Left renal pelvis (tissue), 4 donors: ENCODE data around the gene QSOX2. TPM values are rescaled to one million over a fixed set of nuclear protein-coding genes. Genes with fewer than 3 reads are reported as not detected.
"Not testable (repeated sequence)": the region's sequence is repeated elsewhere in the genome, so short reads cannot be mapped to it uniquely, and the experiment has no call there.

Experiments
- DNase-seq, 4 donors: peaks; one replicate each; pipeline ENCODE4 v3.0.0-alpha.2; 2013; ENCODE audit warnings: low read depth in 4 of 4, low spot score in 3 of 4
- polyA plus RNA-seq, 4 donors: library from polyadenylated mRNA; unstranded; fragments of 120-200 nt; gene quantifications; one replicate each; pipeline ENCODE4 v1.2.1, GENCODE V29; 2013; ENCODE audit not compliant: insufficient read length in 4 of 4

QSOX2 gene
- polyA plus RNA-seq, 4 donors: 14.3 to 20.6 (median 15.5) TPM

GRCh38 chr9:136240941-136241340 is 4.7 kb downstream of the QSOX2 start:
- no peak for DNase-seq

GRCh38 chr9:136239983-136240330 is 5.7 kb downstream of the QSOX2 start:
- no peak for DNase-seq

- no peak for DNase-seq
These were observed 6.3 kb downstream of the QSOX2 start for GRCh38 chr9:136239135-136239982.

- DNase-seq: no peak
These were observed 7.3 kb downstream of the QSOX2 start for GRCh38 chr9:136238342-136238732.

GRCh38 chr9:136237486-136238341 is 7.9 kb downstream of the QSOX2 start:
- DNase-seq: no peak

GRCh38 chr9:136236471-136237410 is 8.9 kb downstream of the QSOX2 start:
- DNase-seq: not testable (repeated sequence)

DNA sequence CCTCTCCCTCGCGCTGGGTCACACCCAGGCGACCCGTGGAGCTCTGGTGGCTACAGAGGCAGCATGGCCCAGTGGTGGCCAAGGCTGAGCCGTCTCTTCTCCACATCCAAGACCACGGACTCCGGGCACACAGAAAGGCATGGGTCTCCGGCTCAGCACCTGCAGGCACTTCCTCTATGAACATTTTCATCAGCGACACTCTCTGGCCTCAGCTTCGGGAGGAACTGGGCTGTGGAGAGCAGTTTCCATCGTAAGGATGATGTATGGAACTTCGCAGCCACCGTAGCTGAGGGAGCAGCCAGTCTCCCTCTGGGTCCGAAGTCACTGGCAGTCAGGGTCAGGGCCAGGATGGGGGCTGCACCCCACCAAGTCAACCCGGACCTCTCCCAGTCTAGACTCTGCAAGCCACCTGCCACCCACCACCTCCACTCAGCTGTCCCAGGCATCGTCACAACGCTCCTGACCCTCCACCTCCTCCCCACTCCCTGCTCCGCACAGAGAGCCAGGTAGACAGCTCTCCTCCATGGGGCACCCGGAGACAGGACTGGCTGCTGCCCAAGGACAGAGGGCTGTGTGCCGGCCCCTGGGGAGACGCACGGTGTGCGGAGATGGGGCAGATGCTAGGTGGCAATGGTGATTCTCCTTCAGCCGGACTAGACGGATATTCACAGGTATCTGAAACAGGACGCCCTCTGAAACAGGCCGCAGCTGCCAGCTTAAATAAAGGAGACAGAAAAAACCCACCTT is 9.7 kb downstream of the QSOX2 start:
- no peak for DNase-seq

DNA sequence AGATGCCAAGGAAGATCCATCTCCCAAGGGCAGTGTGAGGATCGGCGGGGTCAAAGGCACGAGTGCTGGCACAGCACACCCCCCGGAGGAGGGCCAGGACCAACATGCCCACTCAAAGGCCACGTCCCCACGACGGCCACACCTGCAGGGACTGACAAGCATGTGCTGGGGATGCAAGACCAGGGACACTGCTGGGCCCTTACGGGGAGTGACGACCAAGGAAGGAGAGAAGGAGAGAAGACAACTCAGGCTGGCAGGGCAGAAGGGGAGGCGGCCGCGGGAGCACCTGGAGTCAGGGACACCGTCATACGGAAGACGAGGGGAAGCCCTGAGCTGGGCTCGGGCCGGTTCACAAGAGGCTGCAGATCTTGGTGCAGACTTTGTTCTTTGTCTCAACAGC is 10.4 kb downstream of the QSOX2 start:
- no peak for DNase-seq

- DNase-seq: no peak
These were observed 11.0 kb downstream of the QSOX2 start for GRCh38 chr9:136234597-136234996.

DNA sequence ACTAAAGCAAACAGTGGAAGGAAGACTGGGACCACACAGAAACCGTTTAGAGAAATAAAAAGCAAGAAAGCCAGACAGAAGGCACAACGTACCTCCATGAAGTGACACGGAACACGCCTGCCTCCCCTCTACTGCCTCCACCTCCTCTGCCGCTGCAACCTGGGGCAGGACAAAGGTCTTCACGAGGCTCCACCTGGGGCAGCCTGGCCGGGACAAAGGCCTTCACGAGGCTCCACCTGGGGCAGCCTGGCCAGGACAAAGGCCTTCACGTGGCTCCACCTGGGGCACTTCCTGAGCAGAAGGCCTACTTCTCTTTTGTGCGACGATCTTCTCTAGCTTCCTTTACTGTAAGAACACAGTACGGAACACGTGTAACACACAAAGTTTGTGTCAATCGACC is 11.7 kb downstream of the QSOX2 start:
- no peak for DNase-seq

GRCh38 chr9:136233411-136233810 is 12.2 kb downstream of the QSOX2 start:
- DNase-seq: no peak

DNA sequence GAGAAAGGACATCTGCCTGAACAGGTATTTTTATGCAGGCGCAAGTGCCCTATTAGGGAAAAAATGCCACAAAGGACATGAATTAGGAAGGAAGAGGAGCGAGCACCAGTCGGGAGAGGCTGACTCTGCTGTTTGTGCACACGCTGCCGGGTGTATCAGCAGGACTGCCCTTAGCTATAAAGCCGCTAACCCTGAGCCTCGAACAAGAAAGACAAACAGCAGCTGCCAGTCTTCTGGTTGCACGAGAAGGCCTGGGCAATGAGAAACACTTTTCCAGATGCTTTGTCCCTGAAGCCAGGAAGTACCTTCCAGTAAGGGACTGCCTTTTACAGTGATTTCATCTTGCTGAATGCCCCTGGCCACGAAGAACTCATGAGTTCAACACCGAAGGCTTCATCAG is 12.6 kb downstream of the QSOX2 start:
- DNase-seq: peak in 1 of 4 donors; percentile 23

- DNase-seq: no peak
These were observed 13.9 kb downstream of the QSOX2 start for GRCh38 chr9:136231478-136232297.

DNA sequence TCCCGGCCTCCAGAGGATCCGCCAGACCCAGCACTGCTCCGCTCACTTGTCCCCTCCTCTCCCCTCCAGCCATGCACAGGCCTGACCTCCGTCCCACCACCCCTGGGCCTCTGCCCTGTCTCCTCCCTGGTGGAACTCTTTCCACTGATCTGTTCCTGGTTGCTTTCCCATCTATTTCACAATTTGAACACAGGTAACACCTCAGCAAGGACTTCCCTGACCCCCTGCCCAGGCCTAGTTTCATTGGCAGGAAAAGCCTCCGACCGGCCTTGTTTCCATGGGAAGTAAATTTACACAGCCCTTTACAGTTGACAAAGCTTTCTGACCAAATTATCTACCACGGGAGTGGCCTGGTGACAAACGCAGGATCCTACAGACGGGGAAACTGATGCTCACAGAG is 14.8 kb downstream of the QSOX2 start:
- no peak for DNase-seq

DNA sequence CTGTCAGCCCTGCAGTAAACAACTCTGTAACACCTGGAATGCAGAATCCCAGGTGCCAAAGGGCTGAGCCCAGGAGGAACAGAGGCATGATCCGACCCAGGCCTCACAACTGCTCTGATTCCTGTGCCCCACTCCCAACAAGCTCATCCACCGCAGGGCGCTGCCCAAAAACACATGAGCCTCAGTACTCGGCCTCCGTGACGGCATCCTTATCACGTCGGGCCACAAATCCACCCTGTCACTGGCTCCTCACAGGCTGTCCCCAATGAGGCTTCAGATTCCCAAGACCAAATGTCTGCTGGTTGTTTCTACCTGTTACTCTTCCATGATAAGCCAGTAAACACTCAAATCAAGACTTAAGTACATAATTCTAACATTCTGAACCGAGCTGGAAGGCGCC is 15.2 kb downstream of the QSOX2 start:
- no peak for DNase-seq

DNA sequence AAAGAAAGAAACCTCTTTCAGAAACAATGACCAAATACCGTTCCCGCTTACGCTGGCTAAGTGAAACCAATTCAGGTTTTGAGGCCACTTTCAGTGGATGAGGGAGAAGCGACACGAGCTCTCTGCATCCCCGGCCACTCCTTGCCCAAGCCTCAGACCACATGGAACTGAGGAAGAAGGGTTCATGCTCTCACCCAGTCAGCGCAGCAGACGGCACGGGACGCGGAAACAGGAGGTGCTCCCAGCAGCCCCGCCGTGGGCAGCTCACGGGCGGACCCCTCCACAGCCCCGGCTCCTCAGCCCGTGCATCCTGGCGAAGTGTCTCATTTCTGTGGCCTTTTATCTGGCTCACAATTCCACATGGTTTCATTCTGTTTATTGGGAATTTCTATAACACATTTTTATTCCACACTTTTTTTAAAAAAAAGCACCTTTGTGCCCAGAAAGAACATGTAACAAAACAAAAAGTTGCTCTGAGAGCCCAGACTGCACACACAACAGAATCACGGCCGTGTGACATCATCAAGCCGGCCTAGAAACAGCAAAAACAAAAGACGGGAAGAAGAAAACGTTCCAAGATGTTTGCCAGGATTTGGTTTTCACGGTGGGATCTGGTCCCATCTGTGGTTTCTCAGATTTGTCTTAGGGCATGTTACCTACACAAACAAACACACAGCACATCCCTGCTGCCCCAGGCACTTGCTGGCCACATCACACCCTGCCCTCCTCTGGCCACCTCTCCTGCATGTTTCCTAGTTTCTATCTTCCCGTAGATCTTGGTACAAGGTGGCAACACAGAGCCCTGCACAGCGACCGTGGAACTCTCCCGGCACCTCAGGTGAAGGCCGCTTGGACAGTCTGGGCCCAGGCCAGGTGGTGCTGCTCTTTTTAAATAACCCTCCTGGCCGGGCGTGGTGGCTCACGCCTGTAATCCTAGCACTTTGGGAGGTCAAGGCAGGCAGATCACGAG is 16.2 kb downstream of the QSOX2 start:
- no peak for DNase-seq

DNA sequence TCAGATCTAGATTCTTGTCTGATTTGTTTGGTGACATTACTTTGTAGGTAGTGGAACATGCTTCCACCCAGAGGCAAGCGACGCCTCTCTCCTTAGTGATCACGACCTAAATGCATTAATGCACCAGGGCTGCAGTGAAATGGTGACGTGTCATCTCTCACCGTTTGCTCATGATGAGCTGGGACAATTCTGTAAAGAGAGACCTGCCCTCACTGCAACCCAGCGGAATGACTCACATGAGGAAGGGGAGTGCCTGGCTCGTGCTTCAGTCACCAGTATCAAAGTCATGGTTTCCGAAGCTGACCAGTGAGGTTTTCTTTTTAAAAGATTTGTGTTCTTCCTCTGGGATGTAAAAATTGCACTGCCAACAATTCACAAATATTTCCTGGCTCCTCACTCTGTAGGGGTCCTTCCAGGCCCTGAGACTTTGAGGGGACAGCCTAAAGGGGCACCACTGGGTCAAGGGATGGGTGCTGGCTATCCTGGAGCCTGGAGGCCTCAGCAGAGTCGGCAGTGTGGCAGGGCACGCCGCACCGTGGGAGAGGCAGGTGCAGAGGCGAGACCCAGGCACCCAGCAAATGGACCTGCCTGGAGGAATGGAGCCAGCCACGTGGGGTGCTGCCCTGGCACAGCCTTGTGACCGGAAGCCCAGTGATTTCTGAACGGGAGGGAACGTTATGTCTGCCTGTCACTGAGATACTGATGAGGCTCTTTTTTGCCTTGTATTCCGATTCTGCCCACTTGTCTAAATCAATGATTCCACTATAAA is 17.3 kb downstream of the QSOX2 start:
- DNase-seq: no peak
